ENCODE data around the gene MND1.

DNA sequence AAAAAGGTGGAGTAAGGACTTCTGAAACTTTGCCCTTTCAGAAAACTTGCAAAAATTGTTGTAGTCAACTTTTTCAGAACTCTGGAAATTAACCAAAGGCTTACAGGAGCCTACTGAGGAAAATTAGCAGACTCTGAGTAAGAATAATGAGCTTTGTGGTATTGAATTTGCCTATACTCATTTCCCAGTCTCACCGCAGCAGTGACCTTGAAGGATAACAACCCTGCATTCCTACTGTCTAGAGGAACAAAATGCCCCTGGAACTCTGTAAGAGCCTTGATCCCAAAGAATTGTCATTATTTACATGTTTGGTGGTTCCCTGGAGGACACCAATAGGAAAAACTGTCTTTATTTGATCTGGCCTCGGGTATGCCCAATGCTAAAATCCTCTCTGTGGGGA, 57.9 kb downstream of the MND1 start:
- TF ChIP-seq POLR2A (IDR thresholded peaks at IDR 0.05): no peak
- TF ChIP-seq, protein P1, sequence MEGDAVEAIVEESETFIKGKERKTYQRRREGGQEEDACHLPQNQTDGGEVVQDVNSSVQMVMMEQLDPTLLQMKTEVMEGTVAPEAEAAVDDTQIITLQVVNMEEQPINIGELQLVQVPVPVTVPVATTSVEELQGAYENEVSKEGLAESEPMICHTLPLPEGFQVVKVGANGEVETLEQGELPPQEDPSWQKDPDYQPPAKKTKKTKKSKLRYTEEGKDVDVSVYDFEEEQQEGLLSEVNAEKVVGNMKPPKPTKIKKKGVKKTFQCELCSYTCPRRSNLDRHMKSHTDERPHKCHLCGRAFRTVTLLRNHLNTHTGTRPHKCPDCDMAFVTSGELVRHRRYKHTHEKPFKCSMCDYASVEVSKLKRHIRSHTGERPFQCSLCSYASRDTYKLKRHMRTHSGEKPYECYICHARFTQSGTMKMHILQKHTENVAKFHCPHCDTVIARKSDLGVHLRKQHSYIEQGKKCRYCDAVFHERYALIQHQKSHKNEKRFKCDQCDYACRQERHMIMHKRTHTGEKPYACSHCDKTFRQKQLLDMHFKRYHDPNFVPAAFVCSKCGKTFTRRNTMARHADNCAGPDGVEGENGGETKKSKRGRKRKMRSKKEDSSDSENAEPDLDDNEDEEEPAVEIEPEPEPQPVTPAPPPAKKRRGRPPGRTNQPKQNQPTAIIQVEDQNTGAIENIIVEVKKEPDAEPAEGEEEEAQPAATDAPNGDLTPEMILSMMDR (IDR thresholded peaks at IDR 0.05 in 8 of 11, conservative IDR thresholded peaks at IDR 0.05 in 3 of 11): no peak
- TF ChIP-seq POLR2AphosphoS5 (IDR thresholded peaks at IDR 0.05): no peak
